Stimulated activated CD4-positive, alpha-beta T cell treated with anti-CD3 and anti-CD28 coated beads, TNF-alpha, amount 100 ng/mL, for 48 hours (primary cell): ENCODE data around the gene LPP.
"Not testable (repeated sequence)": the region's sequence is repeated elsewhere in the genome, so short reads cannot be mapped to it uniquely, and the experiment has no call there.

Source experiments
- DNase-seq, 3 donors: peaks; one replicate each; pipeline ENCODE4 v3.0.0-alpha.2; 2020; ENCODE audit warnings: low read depth in 3 of 3

LPP gene

DNA sequence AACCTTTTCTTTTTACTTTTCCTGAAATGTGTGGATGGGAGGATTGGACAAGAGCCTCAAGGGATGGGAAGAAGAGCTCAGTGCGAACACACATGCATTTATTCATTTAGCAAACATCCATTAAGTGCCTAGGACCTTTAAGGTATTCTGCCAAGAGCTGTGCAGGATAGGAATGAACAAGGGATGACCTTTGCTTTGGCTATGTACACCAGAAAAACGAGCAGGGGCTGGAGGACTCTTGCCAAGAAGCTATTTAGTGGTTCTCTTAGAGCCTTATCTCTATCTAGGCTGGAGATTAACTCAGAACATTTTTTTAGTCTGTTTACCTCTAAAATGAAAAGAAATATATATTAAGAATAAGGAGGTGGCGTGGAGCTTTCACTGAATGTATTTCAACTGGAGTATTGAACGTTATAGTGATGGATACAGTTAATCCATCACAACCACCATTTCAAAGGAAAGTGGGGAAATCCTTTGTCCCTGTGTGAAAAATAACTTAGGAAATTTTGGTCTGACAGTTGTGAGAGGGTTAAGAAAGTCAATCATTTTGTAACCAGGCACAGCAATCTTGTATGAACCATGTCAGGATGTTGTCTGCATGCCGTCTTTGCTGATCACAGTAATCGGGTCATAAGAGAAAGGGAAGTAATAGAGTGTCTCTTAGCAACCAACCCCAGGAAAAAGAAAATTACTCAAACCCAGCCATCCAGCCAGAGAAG lies 279.0 kb downstream of the LPP start:
- DNase-seq = no peak

DNA sequence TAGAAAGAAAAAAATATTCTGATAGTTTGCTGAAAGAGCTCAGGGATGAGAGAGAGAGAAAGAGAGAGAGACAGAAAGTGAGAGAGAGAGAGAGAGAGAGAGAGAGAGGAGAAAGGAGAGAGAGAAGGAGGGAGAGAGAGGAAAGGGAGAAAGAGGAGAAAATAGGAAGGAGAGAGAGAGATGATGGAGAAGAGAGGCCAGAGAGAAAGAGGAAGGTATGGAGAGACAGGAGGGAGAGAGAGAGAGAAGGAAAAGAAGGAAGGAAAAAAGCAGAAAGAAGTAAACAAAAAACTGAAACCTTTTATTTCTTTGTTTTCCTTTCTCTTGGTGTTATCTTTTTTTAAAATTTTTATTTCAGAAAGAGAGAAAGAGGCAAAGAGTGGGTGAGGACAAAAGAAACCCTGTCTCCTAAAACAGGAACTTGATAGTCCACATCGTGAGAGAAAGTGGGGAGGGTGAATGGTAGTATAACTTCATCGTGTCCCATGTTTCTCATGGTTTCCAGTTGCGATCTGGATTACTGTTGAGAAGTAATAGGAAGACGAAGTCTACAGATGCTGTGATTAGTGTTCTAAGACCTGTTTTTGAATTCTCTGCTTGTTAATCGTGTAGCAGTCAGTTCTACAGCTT lies 279.7 kb downstream of the LPP start:
- DNase-seq = no peak

DNA sequence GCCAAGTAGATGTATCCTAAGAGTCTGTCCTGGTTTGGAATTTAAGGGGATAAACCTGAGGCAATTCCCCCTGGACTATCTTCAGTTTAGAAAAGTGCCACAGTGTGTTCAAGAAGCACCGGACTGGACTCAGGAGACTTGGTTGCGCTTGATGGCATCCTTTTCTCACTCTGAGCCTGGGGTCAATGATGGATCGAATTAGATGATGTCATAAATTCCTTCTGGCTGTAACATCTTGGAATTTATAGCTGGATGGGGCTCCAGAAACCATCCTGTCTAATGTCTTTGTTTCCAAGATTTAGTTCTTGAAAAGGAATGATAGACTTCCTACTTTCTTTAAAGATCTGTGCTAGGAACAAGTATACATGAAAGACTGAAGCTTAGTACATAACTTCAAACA lies 280.6 kb downstream of the LPP start:
- no peak for DNase-seq

DNA sequence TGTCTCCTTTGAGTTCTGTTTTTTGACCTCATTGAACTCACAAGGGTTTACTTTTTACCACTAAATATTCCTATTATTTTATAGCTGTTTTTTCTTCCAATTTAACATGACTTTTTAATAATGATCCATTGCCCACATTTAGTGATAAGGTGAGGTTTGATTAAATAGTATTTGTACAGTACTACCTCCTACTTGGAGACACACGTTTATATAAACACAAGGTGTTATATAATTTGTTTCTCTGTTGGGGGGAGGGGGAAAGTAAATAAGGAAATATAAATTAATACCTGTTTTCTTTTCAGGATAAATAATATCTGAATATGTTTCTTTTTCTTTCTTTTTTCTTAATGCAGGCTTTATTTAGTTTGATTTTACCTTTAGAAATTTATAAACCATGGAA lies 281.3 kb downstream of the LPP start:
- DNase-seq = no peak

DNA sequence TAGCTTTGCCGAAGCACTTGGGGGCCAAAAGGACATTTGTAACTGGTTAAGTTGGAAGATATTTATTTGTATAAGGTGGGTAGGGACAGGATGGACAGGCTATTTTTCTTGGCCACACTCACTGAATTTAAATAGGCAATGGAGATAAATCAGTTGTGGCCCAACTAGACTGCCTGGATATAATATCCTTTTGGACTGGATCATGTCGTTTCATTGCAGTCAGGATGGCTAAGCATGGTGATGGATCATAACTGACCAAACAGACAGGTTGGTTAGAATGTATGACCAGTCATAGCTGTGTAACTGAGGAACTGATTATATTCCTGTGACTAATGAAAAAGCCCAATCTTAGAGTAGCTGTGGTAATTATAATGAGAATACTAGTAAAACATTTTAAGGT lies 284.0 kb downstream of the LPP start:
- no peak for DNase-seq

- DNase-seq = peak in 1 of 3 donors; percentile 4
Observed at GRCh38 chr3:188439080-188439479, 285.1 kb downstream of the LPP start.

DNA sequence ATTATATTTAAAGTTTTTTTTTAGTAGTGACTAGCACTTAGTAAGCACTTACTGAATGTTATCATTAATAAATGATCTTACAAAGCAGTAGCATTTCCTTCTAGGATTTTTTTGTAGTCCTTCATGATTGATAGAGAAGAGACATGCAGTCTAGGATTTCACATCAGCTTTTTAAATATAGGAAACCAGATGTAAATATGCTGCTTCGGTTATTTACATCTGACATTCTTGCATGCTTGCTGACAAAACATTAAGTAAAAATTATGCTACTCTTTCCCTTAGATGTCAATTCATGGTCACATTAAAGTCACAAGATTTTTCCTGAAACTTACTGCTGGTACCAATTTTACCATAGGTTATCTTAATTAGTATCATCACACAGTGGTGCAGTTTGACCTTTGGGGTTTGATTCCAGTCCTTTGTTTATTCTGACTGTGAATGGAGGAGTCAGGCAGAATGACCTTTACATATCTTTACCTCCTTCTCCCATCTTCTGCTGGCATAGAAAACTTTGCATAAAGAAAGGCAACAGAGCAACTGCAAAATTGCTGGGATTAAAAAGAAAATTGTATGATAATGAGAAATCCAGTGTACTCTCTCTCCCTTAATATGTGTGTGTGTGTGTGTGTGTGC lies 286.5 kb downstream of the LPP start:
- DNase-seq = no peak

GRCh38 chr3:188442430-188442829 lies 288.5 kb downstream of the LPP start:
- DNase-seq = no peak

DNA sequence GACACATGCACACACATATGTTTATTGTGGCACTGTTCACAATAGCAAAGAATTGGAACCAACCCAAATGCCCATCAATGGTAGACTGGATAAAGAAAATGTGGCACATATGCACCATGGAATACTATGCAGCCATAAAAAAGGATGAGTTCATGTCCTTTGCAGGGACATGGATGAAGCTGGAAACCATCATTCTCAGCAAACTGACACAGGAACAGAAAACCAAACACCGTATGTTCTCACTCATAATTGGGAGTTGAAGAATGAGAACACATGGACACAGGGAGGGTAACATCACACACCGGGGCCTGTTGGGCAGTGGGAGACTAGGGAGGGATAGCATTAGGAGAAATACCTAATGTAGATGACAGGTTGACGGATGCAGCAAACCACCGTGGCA lies 291.2 kb downstream of the LPP start:
- DNase-seq = not testable (repeated sequence)

- DNase-seq = no peak
Observed at GRCh38 chr3:188446014-188446413, 292.1 kb downstream of the LPP start.

DNA sequence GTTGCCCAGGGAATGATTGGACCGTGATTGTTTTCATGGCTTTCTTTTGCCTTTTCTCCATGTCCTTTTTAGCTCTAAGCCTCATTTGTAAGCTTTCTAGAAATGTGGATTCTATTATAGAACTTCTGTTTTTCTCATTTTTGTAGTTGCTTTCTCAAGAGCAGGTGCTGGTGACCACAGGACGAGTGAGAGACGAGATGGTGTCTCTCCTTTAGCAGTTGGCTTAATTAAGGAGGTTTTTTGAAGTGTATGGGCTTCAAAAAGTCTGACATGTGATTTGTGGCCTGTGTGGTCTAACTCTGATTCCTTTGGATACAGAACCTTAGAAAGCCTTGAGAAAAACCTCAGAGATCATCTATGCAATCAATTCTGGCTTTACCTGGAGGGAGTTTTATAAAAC lies 292.8 kb downstream of the LPP start:
- DNase-seq = no peak

DNA sequence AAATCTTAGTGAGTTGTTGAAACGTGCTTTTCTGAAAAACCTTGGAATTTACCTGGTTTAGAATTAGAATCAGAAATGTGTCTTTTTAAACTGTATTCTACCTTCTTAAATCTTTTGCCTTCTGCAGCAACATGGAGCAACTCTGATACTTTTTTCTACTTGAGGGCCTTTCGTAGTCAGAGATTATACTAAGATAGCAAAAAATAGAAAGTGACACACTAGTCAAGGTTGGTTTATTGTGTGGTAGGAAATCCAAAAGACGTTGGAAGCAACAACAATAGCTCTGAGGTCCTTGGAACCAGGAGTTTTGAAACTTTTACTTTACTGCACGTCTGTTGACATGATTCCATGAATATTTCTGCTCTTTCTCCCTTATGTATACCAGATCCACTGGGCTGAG lies 294.9 kb downstream of the LPP start:
- DNase-seq = no peak

DNA sequence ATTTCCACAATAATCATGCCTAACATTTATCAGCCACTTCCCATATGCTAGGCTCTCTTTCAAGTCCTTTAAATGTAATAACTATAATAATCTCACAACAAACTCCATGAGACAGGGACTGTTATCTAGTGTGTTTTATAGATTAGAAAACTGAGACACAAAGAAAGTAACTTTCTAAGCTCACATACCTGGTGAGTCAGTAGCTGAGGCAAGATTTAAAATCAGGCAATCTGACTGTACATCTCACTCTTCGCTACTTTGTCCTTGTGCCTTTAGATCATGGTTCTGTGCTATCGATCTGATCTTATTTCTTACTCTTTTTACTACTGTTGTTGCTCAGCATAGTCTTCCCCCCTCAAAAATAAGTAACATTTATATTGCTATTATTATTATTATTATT lies 295.5 kb downstream of the LPP start:
- no peak for DNase-seq

GRCh38 chr3:188452158-188452772 lies 298.3 kb downstream of the LPP start:
- no peak for DNase-seq

- DNase-seq = no peak
Observed at GRCh38 chr3:188453431-188454384, 299.8 kb downstream of the LPP start.

GRCh38 chr3:188455748-188456147 lies 301.8 kb downstream of the LPP start:
- DNase-seq = no peak

DNA sequence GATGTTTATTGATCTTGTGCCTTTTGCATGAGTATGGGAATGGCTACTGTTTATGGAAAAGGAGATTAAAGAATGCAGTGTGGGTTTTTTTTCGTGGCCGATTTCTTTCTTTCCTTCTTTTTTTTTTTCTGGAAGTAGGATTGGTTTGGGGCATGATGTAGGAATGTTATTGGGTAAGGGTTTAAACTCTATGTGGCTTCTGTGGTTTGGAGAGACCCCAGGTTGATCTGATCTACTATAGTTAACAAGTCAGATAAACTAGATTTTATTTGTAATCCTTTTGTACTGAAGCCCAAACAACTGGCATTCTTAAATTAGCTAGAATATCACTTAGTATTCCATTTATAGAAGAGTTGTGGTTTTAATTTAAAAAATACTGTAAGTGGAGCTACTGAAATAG lies 304.8 kb downstream of the LPP start:
- DNase-seq = no peak

GRCh38 chr3:188465311-188465710 lies 311.4 kb downstream of the LPP start:
- DNase-seq = no peak

DNA sequence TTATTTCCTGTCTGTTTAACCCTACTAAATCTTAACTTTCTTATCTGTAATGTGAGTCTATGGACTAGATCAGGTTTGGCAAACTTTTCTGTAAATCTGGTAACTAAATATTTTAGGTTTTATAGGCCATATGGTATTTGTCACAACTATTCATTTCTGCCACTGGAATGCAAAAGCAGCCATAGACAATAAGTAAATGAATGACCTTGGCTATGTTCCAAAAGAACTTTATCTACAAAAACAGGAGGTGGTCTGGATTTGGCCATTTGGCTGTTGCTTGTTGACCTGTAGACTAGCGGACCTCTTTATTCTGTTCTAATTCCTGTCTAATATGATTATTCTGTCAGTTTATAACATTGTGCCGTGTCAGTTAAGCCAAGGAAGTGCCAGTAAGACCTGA lies 314.2 kb downstream of the LPP start:
- DNase-seq = no peak

- DNase-seq = no peak
Observed at GRCh38 chr3:188468662-188469061, 314.7 kb downstream of the LPP start.

DNA sequence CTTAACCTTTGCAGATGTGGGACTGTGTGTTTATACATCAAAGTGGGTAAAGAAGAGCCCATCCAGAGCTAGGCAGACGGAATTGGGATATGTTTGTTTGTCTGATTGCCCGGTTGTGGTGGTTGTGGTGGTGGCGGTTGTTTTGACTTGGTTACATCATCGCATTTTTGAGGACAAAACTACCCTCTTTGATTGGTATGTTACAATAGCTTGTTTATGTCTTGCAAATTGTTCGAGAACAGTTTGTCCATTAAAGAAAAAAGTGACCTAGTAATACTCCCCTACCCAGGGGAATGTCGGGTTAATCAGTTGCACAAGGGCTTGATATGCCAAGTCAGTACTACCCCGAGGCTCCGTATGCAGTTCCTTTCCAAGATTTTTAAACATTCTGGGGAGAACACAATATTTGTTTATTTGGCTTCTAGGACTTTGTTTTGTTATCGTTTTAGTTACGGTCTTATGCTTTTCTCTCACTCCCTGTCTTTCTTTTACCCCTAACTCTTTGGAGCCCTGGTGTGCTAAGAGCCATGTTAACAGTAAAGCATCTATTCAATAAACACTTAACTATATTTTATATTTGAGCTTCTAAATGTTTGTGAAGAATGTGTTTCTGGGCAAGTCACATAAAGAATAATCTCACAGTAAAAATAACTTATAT lies 315.4 kb downstream of the LPP start:
- no peak for DNase-seq
